CMK (cell line): ENCODE results near the gene MOSMO.
"Not testable (repeated sequence)": the region's sequence is repeated elsewhere in the genome, so short reads cannot be mapped to it uniquely, and the experiment has no call there.

Experiments used
- DNase-seq: peaks from one replicate; pipeline ENCODE4 v3.0.0-alpha.2; 2010; ENCODE audit warnings: low read depth

Gene MOSMO

DNA sequence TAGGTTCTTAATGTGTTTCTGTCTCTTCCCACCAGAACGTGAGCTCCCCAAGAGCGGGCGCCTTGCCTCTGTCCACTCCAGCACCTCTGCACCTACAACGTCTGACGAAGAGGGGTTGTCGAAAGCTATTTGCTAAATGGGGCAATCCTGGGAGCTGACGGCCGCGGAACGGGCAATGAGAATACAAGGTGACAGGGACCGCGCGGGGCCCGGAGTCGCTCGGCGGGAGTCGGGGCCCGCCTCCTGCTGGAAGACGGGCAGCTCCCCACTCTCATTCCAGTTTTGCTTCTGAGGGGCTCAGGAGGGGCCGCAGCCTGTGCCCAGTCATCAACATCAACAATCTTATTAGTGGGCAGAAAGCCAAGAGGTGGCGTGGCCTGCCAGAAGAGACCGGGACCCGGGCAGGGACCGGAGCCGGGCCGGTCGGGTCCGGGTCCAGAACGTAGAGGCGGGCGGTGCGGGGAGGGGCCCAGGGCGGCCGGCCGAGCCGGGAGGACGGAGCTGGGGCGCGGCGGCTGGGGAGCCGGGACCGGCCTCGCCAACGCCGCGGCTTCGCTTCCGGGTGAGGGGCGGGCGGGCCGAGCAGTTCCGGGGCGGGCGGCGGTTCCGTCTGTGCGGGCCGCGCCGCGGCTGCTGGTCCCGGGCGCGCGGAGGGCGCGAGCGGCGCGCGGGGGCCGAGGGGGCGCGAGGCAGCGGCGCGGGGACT is at the start of gene MOSMO:
Gene MOSMO, plus strand, starts transcription at position 603 of the 706 bp plus-strand sequence. CDS start 191 bp downstream, outside the sequence.
- no peak for DNase-seq

DNA sequence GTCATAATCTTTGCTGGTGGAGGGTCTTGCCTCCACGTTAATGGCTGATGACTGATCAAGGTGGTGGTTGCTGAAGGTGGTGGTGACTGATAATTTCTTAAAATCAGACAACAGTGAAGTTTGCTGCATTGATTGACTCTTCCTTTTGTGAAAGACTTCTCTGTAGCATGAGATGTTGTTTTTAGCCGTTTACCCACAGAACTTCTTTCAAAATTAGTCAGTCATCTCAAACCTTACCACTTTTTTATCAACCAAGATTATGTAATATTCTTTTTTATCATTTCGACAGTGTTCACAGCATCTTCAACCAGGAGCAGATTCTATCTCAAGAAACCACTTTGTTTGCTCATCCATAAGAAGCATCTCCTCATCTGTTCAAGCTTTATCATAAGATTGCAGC is 48.9 kb upstream of the MOSMO start:
- no peak for DNase-seq

DNA sequence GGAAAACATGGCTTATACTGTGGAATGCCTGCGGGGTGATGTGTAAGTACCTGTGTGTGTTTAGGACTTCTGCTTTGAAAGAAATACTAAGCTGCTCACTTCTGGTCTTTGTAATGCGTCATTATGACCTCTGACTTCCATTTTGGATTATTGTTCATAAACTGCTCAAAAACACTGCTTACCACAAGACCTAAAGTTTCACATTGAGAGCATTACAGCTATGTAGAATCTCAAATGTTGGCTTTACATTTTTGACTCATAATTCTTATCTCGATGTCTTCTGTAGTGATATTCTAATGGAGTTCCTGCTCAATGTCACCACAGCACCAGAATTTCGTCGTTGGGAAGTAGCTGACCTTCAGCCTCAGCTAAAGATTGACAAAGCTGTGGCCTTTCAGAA is 45.4 kb upstream of the MOSMO start:
- DNase-seq: no peak

DNA sequence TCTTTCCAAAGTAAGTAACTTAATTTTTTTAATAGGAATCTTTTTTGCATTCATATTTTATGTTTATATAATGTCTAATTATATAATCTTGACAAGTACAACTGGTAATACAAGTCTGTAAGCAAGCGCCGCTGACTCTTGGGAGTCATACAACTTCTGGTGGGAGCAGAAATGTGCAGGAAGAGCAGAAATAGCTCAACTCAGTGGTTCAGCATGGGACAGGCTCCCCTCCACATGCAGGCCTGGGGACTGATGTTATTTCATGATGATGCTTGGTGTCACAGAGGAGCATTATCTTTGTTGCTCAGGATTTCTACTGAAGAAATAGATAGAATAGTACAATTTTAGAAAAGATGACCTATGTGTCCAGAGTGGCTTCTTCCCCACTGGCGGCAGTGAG is 44.0 kb upstream of the MOSMO start:
- no peak for DNase-seq

DNA sequence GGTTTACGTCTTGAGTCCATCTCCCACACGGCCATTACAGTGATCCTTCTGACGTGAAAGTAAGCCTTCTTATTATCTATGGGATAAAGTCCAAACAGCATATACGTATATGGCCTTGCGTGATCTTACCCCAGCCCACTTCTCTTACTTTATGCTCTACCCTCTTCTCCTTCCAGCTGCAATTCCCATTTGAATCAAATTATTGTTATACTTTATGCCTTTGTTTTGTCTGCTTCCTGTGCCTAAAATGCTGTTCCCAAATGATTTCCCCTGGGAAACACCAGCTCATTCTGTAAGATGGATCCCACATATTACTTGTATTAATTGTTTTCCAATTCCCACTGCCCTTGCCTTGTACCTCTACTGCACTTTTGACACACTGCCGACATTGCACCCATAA is 43.6 kb upstream of the MOSMO start:
- DNase-seq: no peak

DNA sequence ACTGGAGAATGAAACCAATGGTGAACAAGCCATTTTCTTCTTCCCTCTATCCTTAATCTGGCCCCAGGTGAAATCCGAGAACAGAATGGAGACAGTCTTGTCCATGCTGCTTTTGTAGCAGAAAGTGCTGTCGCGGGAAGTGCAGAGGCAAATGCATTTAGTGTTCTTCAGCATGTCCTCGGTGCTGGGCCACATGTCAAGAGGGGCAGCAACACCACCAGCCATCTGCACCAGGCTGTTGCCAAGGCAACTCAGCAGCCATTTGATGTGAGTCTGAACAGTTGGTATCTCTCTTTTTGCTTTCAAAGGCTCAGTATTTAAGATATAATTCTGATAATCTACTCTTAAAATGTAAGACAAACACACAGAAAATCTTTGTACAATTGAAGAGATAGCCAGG is 36.1 kb upstream of the MOSMO start:
- no peak for DNase-seq

DNA sequence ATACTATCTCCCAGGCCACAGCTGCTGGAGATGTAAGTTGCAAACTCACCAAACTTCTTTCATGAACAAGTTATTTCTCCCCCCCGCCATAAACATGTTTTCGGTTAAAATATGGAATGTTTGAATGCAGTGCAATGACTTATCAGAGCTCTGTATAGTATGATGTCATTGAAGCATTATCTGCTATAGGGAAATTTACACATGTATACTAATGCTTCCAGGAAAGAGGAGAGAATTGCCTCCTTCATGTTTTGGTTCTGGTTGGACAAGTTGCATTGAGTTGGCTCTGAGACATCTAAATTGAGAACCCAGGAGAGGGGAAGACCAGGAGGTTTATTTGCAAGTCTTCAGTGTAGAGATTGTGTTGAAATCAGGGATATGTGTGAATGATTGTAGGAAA is 34.0 kb upstream of the MOSMO start:
- no peak for DNase-seq

DNA sequence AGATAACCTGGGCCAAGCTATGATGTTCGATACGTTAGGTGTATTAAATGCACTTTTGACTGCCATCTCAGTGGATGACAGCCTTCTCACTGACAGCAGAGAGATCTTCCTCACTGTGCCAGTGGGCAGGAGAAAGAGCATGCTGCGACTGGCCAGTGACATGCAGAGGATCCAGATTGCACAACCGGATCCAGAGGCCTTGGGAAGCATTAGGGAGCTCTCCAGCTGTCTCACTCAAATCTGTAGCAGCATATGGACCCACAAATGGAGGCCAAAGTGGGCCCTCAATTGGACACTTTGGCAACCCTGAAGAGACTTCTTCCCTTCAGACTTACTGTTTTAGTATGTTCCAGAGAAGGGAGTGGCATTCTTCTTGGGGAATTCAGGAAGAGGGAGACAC is 27.9 kb upstream of the MOSMO start:
- DNase-seq: no peak

DNA sequence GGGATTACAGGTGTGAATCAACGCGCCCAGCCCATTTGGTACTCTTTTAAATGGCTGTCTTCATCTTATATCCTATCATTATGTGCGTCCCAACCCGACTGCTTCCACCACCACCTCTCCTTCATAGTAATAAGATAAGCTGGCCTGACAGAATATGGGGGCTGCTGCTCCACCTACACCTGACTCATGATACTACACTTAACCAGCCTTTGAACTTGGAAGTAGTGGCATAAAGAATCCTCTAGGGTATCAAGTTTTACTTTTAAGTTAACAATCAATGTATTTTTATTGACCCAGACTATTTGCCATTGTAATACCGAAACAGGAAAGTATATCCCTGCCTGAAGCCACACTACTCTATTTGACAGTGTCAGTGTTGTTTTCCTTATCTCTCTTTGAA is 25.8 kb upstream of the MOSMO start:
- no peak for DNase-seq

DNA sequence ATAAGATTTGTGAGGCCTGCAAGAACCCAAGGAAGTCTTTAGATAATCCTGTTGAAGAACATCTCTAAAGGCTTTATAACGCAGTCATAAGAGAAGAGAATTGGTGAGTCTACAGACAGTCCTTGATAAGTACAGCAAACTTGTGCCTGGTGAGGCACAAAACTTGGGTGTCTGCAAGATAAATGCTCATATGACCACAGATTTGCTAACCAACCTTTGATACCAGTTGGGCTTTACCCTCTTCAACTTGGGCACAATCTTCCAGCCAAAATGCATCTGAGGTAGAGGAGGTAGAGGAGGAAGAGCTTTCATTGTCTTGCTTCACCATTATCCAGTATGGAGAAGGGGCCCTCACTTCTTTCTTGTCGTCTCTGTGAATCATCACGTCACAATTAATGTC is 23.8 kb upstream of the MOSMO start:
- DNase-seq: no peak

DNA sequence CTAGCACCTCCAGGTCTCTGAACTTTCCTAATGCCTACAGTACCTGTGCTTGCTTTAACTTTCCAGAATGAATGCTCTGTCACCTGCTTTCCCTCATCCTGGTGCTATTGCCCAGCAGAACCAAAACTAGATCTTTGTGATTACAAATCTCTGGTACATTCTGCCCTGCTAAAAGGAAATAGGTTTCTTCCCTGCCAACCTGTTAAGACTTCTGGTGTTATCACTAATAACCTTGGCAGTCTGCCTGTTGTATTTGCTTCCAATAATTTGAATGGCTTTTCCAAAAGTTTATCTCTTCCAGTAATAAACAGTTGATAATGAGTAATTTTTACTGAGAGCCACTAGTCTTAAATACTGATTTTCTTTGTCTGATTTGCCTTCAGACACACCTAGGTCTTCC is 22.4 kb upstream of the MOSMO start:
- DNase-seq: no peak

DNA sequence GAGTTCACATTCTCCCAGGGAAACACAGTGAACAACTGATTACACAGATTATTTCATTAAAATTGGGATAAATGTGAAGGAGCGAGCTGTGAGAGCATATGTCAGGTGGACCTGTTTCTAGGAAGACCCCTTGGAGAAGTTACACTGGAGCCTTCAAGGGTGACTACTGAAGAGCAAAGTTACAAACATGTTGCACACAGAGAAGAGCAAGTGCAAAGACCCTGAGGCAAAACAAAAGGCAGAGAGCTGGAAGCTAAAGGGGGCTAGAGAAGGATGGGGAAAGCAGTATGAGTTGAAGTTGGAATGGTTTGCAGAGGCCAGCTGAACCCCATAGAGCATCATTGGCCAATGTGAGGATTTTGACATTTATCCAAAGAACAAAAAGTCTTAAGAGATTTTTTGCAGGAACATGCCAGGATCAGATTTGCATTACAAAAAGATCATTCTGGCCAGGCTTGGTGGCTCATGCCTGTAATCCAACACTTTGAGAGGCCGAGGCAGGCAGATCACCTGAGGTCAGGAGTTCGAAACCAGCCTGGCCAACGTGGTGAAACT is 21.1 kb upstream of the MOSMO start:
- no peak for DNase-seq

DNA sequence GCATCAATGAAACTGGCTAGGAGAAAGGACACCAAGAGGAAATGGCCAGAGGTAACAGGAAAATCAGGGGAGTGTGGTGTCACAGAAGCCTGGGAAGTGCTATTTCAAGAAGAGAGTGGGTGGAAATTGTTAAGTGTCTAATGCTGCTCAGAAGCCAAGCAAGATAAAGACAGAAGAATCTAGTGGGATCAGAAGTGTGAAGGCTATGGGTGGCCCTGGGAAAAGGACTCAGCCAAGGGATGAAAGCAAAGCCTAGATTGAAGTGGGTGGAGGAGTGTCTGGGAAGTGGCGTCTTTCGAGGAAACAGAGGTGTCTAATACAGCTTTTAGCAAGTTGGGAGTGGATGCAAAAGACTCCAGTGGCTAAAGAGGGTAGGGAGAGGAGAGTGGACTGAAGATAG is 20.4 kb upstream of the MOSMO start:
- no peak for DNase-seq

DNA sequence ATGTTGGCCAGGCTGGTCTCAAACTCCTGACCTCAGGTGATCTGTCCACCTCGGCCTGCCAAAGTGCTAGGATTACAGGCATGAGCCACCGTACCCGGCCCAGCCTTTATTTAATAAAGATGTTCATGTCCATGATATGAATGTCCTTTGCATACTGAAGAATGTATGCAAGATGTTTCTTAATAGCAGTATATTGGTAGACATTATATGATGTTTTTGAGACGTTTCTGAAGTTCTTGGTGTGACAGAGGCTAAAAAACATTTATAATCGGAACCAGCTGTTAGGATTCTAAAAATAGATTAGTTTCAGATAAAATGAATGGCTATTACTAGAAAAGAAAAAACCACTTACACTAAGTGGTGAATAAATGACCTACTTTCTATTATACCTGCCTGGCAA is 18.8 kb upstream of the MOSMO start:
- DNase-seq: no peak

DNA sequence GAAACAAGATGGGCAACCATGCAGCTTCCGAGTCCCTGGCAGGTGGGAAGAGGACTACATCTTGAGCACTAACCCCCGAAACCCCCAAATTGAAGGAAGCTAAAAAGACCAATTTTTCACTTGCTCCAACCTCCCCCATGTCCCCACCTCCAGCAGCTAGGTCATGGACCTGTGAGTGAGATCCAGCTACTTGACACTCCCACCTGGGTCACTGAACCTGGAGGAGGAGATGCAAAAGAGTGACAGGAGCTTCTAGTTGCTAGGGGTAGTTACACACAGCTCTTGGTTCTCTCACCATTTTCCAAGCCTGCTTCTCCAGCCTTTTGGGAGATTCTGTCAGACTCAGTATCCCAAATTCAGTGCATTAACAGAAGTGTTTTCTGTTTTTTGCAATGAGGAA is 18.2 kb upstream of the MOSMO start:
- DNase-seq: no peak

DNA sequence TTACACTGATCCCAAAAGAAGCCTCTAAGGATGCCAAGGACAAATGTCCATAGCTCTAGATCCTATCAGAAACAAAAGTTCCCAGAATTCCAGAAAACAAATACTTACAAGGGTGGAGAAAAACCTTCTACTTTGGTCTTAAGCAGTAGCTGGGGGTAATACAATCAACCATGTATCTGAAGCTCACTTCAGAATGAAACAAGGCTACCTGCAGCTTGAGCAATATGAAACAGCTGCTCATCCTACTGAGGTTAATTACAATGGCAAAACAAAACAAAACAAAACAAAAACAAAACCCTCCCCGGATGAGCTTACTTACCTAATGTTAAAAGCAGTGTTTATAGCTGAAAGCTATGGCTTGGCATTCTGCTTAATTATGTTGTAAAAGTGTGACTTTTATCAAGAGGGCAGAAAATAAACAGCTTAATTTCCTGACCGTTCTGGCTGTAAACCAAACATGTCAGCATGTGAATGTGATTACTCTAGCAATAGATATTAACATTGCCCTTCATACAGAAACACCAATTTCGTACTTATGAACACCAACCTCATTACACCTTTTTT is 17.4 kb upstream of the MOSMO start:
- DNase-seq: no peak

DNA sequence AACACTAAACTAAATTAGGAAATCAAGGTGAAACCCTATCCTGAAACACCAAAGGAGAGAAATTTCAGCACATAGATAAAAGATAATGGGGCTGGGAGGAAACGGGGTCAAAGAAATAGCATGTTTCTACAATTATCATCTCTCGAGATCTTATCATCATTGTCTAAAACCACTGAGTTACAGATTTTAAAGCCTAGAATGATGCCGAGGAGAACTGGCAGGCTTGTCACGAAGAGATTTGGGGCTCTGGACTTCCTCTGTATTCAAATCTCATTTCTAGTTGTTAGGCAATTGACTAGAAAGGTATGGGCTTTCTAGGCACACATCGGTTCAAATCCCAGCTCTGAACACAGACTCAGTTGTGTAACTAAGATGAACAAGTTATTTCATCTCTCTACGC is 16.3 kb upstream of the MOSMO start:
- DNase-seq: no peak

DNA sequence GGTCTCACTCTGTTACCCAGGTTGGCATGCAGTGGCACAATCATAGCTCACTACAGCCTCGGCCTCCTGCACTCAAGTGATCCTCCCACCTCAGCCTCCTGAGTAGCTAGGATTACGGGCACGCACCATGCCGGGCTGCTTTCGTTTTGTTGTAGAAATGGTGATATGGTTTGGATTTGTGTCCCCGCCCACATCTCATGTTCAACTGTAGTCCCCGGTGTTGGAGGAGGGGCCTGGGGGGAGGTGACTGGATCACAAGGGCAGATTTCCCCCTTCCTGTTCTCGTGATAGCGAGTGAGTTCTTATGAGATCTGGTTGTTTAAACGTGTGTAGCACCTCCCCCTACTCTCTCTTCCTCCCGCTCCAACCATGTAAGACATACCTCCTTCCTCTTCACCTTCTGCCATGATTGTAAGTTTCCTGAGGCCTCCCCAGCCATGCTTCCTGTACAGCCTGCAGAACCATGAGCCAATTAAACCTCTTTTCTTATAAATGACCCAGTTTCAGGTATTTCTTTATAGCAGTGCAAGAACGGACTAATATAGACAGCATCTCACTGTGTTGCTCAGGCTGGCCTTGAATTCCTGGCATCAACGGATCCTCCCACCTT is 12.9 kb upstream of the MOSMO start:
- peak; percentile 38 for DNase-seq

DNA sequence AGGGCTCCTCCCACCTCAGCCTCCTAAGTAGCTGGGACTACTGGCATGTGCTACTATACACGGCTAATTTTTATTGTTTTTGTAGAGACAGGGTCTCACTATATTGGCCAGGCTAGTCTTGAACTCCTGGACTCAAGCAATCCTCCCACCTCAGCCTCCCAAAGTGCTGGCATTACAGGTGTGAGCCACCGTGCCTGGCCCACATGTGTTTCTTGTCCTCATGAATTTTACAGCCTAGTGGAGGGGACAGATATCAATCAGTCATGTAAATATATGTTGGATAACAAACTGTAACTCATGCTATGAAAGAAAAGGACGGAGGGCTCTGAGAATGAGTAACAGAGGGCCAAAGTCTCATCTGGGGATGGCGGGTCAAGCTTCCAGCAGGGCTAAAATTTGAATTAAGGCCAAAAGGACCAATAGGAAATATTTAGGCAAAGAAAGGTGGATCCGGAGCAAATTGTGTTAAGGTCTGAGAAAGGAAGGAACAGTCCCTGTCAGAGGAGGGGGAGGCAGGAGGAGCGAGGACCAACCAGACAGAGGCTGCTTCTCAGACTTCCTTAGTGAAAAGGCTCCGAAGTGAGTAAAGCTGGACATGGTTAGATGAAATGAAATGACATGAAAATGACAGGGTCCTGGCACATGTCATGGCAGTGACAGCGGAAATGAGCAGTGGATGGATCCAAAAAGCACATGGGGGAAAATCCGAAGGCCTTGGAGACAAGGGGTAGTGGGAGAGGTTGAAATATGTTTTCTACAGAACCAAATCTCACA is 10.8 kb upstream of the MOSMO start:
- no peak for DNase-seq

DNA sequence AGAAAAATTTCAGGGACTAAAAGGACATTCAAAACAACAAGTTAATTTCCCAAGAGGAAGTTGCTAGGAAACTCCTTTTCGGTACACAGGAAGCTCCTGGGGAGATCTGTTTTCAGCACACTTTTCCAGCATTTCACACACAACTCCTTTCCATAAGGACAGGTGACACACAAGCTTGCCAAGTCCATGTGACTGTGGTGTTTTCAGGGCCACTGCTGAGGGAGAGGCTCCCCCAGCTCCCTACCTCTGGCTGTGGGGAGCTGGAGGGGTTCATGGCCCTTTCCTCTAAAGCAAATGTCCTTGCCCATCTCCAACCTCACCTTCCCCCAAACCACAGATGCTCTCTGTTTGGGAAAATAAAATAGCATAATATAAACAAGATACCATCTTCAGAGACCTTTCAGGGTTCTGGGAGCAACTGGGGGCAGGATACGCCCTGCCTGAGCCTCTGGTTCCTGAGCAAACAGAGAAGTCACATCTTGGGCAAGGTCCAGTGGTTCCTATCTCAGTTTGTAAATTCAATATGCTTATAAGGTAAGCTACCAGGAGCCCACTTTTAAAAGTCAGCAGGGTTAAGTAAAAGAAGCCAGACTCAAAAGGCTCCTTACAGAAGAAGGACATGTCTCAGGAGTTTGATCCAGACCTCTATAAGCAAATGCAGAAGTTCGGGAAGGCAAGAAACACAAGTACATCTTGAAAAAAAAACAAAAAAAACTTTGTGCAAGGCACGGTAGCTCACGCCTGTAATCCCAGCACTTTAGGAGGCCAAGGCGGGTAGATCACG is 10.0 kb upstream of the MOSMO start:
- no peak for DNase-seq

DNA sequence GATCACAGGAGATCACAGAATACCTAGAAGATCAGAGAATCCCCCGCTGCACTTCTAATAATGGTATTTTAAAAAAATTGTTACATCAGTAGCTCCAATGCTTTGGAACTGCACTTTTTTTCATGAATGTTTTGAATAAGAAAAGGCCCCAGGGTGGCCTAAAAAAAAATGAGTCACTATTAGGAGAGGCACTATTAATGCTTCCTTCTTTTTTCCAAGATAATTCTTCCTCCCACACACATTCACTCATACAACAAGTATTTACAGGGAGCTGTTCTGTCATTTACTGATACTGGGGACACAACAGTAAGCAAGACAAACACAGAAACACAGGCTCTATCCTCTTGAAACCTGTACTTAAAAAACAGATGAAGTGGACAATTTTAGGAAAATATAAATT is 6.3 kb upstream of the MOSMO start:
- no peak for DNase-seq

DNA sequence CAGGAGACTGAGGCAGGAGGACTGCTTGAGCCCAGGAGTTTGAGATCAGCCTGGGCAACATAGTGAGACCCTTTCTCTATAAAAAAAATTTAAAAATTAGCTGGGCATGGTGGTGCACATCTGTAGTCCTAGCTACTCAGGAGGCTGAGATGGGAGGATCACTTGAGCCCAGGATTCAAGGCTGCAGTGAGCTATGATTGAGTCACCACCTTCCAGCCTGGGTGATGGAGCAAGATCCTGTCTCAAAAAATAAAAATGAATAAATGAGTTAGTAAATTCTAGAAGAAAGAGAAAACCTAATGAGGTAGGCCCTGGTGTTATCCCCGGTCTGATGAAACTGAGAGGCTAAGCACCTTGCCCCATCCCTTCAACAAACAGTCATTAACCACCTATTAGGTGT is 5.9 kb upstream of the MOSMO start:
- DNase-seq: not testable (repeated sequence)
